ENCODE measurements around the gene KNDC1.

The KNDC1 gene

DNA sequence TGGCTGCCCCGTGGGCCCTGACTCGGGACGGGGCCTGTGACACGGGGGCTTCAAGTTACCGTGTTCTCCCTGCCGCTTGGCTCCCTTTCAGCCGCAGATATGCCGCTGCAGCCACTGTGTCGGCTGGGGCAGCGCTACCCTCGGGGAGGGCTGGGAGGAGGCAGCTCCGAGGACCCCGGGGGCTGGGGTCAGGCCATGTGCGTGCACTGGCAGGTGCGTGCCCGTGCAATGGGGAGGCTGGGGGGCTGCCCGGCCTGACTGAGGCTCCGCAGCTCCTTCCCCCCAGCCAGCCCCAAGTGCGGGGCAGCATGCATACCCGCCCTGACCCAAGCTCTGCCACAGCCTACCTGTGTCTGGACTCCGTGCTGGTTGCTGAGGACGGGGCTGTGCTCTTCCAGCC lies 29.2 kb downstream of the KNDC1 start:
- in situ Hi-C loops (cut with HindIII; ENCODE audit: low sequenced_read_pairs), result no loop called here

- in situ Hi-C loops (cut with HindIII; ENCODE audit: low sequenced_read_pairs), result no loop called here
Observed at GRCh38 chr10:133189726-133190125, 29.7 kb downstream of the KNDC1 start.

GRCh38 chr10:133190225-133190624 lies 30.2 kb downstream of the KNDC1 start:
- in situ Hi-C loops (cut with HindIII; ENCODE audit: low sequenced_read_pairs), result no loop called here

GRCh38 chr10:133191651-133192050 lies 31.6 kb downstream of the KNDC1 start:
- in situ Hi-C loops (cut with HindIII; ENCODE audit: low sequenced_read_pairs), result no loop called here

GRCh38 chr10:133194151-133194550 lies 34.1 kb downstream of the KNDC1 start:
- in situ Hi-C loops (cut with HindIII; ENCODE audit: low sequenced_read_pairs), result no loop called here

DNA sequence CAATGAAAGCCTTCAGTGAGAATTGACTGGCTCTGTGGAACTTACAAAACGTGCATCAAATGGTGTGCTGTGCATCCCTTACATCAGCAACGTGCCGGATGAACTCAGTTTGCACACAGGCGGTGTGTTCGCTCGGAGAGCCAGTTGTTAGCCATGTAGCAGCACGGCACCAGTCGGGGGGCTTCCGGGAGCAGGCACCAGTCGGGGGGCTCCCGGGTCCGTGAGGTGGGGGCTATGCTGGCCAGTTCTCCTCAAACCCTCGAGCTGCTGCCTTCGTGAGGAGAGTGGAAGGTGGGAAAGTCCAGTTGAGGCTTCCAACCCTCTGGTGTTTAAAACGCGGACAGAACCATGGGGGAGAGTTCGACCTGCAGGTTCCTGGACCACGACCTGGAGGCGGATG lies 35.1 kb downstream of the KNDC1 start:
- in situ Hi-C loops (cut with HindIII; ENCODE audit: low sequenced_read_pairs), result no loop called here

- in situ Hi-C loops (cut with HindIII; ENCODE audit: low sequenced_read_pairs), result no loop called here
Observed at GRCh38 chr10:133195611-133196010, 35.6 kb downstream of the KNDC1 start.

DNA sequence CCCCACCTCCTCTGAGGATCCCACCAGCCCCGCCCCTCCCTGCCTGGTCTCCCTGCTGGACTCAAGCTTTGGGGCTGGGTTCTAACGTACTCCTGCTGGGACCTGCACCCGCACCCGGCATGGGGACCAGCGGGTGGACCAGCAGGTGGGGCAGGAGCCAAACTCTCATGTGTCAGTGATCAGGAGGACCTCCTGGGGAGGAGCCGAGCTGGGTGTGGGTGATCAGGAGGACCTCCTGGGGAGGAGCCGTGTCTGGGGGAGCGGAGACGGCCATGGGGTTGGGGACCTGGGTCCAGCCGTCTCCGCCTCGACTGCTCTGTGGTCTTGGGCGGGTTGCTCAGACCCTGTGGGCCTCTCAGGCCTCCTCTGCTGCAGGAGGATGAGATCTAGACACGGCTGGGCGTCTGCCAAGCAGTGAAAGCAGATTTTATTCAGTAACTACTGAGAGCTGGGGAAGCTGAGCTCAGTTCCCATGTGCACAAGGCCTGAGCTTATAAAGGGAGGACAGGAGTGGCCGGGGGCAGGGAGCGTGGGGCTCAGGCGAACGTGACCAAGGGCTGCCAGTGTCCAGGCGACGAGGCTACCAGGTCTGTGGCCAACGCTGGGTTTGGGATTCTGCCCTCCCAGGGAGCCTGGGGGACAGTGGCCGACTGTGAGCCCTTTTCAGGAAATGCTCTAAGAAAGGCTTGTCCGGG lies 36.3 kb downstream of the KNDC1 start:
- in situ Hi-C loops (cut with HindIII; ENCODE audit: low sequenced_read_pairs), result no loop called here

DNA sequence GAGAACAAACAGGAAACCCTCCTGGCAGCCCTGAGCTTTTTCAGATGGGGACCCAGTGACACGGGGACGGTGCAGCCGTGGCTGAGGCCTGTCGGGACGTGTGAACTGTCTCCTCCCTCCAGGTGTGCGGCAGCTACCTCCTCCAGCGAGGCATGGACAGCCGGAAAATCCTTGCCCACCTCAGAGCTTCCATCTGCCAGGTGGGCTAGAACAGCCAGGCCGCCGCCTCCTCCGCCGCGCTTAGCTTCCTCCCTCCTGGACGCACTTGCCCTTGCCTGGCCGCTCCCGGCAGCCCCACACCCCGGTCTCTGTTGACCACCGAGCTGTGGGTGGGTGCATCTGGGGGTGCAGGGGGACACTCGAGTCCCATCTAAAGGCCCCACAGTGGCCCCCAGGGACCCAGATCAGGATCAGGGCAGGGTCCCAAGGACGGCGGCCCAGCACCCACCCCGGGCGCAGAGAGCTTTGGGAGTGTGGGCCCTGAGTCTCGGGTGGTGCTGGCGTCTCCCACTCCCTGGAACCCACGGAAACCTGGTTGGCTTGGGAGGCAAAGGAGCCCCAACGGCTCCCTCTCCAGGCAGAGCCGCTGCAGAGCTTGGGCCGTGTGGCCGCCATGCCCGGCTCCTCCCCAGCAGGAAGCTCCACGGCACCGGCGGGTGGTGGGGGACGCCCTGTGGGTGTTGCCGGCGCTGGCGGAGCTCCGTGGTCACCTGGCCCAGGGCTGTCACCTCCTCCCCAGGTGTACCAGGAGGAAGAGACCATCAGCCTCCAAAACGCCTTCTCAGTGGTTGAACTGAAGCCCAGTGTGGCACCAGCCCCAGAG lies 37.1 kb downstream of the KNDC1 start:
- in situ Hi-C loops (cut with HindIII; ENCODE audit: low sequenced_read_pairs), result no loop called here

DNA sequence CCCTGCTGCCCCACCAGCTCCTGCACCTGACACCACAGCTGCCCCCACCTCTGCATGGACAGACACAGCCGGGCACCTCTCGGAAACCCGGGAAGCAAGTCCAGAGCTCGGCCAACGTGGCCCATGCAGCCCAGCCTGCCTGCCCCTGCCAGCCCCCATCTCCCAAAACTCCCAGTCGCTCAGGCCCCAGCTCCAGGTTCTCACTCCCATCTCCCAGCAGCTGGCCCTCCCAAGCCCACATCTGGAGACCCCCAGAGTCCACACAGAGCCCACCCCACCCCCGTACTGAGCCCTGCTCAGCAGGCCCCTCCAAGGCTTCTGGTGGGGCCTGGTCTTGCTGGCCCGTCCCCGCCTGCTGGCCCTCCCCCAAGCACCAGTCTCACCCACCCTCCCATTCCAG lies 37.8 kb downstream of the KNDC1 start:
- in situ Hi-C loops (cut with HindIII; ENCODE audit: low sequenced_read_pairs), result no loop called here

- in situ Hi-C loops (cut with HindIII; ENCODE audit: low sequenced_read_pairs), result no loop called here
Observed at GRCh38 chr10:133198206-133198605, 38.2 kb downstream of the KNDC1 start.

- in situ Hi-C loops (cut with HindIII; ENCODE audit: low sequenced_read_pairs), result no loop called here
Observed at GRCh38 chr10:133198621-133199487, 38.8 kb downstream of the KNDC1 start.

GRCh38 chr10:133199488-133199885 lies 39.5 kb downstream of the KNDC1 start:
- in situ Hi-C loops (cut with HindIII; ENCODE audit: low sequenced_read_pairs), result no loop called here

- in situ Hi-C loops (cut with HindIII; ENCODE audit: low sequenced_read_pairs), result no loop called here
Observed at GRCh38 chr10:133199992-133200611, 40.1 kb downstream of the KNDC1 start.

DNA sequence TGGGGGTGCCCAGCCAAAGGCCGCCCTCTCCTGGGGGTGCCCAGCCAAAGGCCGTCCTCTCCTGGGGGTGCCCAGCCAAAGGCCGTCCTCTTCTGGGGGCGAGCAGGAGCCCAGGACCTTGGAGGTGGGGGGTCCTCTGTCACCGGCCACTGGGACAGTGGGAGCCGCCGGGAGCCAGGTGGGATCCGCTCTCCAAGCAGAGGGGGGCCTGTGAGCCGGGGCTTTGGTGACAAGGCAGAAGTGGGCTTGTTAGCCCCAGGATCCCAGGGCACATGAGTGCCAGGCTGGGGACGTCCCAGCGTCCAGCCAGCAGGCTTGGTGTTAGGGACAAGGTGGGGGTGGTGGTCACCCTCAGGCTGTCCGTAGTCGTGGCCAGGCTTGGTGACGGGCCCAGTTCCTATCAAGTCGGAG lies 40.6 kb downstream of the KNDC1 start:
- in situ Hi-C loops (cut with HindIII; ENCODE audit: low sequenced_read_pairs), result no loop called here

DNA sequence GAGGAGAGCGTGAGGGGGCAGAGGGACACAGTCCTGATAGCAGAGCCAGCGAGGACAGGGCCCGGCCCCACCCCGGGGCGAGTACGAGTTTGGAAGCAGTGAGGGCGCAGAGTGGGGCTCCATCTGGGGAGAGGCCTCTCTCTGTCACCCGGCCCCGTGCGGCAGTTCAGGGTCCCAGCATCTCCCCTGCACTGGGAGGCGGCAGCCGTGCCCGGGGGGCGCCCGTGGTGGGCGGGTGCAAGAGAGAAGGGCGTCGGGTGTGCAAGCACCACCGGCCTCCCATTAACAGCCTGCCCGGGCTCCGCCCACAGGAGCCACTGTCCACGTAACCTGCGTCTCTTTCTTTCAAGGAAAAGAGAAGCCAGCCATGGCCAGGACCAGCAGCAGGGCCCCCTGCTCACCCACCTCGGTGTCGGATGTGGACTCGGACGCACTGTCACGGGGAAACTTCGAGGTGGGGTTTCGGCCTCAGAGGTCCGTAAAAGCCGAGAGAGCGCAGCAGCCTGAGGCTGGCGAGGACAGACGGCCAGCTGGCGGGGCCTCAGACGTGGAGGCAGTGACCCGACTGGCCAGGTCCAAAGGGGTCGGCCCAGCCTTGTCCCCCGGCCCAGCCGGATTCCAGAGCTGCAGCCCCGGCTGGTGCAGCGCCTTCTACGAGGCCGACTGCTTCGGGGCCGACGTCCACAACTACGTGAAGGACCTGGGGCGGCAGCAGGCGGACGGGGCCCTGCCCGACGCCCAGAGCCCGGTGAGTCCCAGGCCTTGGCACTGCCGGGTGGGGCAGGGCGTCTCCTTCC lies 41.3 kb downstream of the KNDC1 start:
- in situ Hi-C loops (cut with HindIII; ENCODE audit: low sequenced_read_pairs), result no loop called here

DNA sequence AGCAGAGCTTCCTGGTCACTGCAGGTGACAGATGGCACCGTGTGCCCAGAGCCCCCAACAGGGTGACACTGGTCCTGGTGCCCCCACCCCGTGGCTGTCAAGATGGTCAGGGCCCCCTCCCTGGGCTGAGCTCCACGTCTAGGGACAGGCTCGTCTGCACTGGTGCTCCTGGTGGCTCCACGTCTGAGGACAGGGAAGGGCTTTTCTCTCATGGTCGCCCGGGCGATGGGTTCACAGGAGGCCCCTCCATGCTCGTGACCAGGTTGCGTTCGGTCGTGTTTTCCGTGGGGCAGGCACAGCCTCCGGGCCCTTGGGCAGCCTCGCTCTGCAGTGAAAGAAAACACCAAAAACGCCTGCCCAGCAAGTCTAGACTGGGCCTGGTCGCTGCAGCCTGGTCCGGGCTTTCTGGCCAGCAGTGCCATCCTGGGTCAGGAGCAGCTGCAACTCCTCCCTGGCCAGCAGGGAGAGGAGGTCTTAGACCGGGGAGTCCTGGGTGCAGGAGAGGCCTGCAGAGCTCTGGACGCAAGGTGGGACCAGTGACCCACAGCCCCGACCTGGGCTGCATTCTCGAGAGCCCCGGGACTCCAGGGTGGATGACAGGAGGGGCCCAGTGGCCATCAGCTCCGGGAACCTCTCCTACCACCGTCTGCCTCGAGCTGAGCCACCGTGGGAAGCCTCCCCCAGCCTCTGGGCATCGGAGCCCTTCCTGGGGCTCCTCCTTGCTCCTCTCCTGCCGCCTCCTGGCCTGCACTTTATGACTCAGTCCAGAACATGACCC lies 42.1 kb downstream of the KNDC1 start:
- in situ Hi-C loops (cut with HindIII; ENCODE audit: low sequenced_read_pairs), result no loop called here

DNA sequence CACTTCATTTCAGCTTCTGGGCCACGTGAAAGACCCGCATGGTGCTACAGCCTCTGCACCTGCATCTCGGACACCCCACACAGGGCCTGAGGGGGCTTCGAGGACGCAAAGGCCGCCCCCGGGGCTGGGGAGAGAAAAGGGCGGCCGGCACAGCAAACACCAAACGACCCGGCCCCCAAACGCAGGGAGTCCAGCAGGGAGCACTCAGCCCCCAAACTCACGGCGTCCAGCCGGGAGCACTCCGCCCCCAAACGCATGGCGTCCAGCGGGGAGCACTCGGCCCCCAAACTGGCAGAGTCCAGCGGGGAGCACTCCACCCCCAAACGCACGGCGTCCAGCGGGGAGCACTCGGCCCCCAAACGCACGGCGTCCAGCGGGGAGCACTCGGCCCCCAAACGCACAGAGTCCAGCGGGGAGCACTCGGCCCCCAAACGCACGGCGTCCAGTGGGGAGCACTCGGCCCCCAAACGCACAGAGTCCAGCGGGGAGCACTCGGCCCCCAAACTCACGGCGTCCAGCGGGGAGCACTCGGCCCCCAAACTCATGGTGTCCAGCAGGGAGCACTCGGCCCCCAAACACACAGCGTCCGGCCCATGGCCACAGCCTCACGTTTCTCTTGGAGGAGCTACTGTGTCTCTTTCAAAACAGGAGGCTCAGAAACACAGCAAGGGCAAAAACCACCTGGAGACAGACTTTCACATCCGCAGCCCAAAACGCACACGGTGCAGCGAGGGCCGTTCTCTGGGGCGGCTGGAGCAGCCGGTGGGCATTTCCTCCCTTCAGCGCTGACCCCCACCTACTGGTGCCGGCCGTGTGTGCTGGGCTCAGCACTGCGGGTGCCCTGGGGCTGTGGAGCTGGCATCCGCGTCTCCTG lies 43.0 kb downstream of the KNDC1 start:
- in situ Hi-C loops (cut with HindIII; ENCODE audit: low sequenced_read_pairs), result no loop called here
